Activated CD4-positive, alpha-beta T cell treated with anti-CD3 and anti-CD28 coated beads, Interleukin-2, Interleukin-4, amounts not matched to agents 100 ng/mL and 50 ng/mL, durations not matched to agents 16 hours and 8 hours (primary cell): ENCODE measurements around the gene CAPN12.

Source experiments
- DNase-seq: peaks from one replicate; pipeline ENCODE4 v3.0.0-alpha.2; 2020; ENCODE audit warnings: low spot score

CAPN12 gene

GRCh38 chr19:38695832-38696728 is 48.2 kb downstream of the CAPN12 start:
- no peak for DNase-seq

GRCh38 chr19:38695317-38695683 is 49.0 kb downstream of the CAPN12 start:
- no peak for DNase-seq

- DNase-seq: peak; percentile 64
Measured at GRCh38 chr19:38693380-38694223, 50.7 kb downstream of the CAPN12 start.

- no peak for DNase-seq
Measured at GRCh38 chr19:38692458-38693379, 51.6 kb downstream of the CAPN12 start.

- no peak for DNase-seq
Measured at GRCh38 chr19:38691938-38692457, 52.3 kb downstream of the CAPN12 start.

GRCh38 chr19:38690832-38691231 is 53.4 kb downstream of the CAPN12 start:
- no peak for DNase-seq

- DNase-seq: no peak
Measured at GRCh38 chr19:38690146-38690545, 54.1 kb downstream of the CAPN12 start.

- DNase-seq: no peak
Measured at GRCh38 chr19:38687837-38688378, 56.4 kb downstream of the CAPN12 start.

GRCh38 chr19:38686530-38686888 is 57.8 kb downstream of the CAPN12 start:
- peak; percentile 63 for DNase-seq

GRCh38 chr19:38685666-38686529 is 58.4 kb downstream of the CAPN12 start:
- DNase-seq: no peak

- no peak for DNase-seq
Measured at GRCh38 chr19:38684862-38685665, 59.2 kb downstream of the CAPN12 start.

GRCh38 chr19:38684078-38684861 is 60.0 kb downstream of the CAPN12 start:
- peak; percentile 74 for DNase-seq

- DNase-seq: peak; percentile 71
Measured at GRCh38 chr19:38683393-38684077, 60.7 kb downstream of the CAPN12 start.

- DNase-seq: no peak
Measured at GRCh38 chr19:38682872-38683392, 61.3 kb downstream of the CAPN12 start.

- DNase-seq: no peak
Measured at GRCh38 chr19:38682195-38682867, 61.9 kb downstream of the CAPN12 start.
